Fibroblast of the aortic adventitia (primary cell): ENCODE data around the gene VRK3. TPM values are rescaled to one million over a fixed set of nuclear protein-coding genes. Genes with fewer than 3 reads are reported as not detected.

Source experiments
- DNase-seq: peaks from one replicate; pipeline ENCODE4 v3.0.0-alpha.2; 2010; ENCODE audit warnings: low read depth
- H3K4me3 ChIP-seq: 2 replicates; pipeline ENCODE4 v1.5.1; 2011; ENCODE audit warnings: low read depth, mild to moderate bottlenecking, control low read depth, low read length, moderate library complexity
- total RNA-seq: library from RNA; depleted of rRNA; stranded (reverse); fragments of >200 nt; gene quantifications from 2 replicates; pipeline ENCODE4 v1.2.3, GENCODE V29; 2012; ENCODE audit warnings: low replicate concordance
- TF ChIP-seq, protein P1 (sequence below): IDR thresholded peaks from 2 replicates; pipeline ENCODE4 v1.5.1; 2011; ENCODE audit warnings: mild to moderate bottlenecking, low read length, control low read depth, inconsistent platforms; ENCODE audit not compliant: insufficient read depth

The VRK3 gene
- total RNA-seq, 1 donor = 30.6 TPM

DNA sequence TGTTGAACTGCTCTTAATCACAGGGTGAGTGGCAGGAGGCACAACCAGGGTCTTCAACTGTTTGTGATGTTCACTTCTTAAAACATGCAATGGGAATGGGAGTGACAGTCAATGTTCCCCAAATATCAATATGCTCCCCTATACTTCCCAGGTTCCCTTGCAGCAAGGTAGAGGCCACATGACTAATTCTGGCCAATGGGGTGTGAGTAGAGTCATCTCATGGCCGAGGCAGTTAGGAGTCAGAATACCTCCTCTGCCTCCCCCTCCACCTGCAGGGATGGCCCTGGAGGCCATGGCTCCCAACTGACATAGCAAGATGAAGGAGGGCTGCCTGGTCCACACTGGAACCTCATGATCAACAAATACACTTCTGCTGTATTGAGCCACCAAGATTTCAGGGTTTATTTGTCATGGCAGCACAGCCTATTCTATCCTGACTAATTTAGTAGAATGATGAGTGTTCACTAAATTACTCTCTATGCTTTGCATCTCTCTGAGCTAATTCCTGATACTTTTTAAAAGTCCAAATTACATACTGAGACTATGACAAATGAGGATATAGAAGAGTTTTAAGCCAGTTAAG is 8.9 kb downstream of the VRK3 start:
- no peak overlapping the region for H3K4me3 ChIP-seq
- no peak for DNase-seq
- TF ChIP-seq, protein P1, sequence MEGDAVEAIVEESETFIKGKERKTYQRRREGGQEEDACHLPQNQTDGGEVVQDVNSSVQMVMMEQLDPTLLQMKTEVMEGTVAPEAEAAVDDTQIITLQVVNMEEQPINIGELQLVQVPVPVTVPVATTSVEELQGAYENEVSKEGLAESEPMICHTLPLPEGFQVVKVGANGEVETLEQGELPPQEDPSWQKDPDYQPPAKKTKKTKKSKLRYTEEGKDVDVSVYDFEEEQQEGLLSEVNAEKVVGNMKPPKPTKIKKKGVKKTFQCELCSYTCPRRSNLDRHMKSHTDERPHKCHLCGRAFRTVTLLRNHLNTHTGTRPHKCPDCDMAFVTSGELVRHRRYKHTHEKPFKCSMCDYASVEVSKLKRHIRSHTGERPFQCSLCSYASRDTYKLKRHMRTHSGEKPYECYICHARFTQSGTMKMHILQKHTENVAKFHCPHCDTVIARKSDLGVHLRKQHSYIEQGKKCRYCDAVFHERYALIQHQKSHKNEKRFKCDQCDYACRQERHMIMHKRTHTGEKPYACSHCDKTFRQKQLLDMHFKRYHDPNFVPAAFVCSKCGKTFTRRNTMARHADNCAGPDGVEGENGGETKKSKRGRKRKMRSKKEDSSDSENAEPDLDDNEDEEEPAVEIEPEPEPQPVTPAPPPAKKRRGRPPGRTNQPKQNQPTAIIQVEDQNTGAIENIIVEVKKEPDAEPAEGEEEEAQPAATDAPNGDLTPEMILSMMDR = no peak

DNA sequence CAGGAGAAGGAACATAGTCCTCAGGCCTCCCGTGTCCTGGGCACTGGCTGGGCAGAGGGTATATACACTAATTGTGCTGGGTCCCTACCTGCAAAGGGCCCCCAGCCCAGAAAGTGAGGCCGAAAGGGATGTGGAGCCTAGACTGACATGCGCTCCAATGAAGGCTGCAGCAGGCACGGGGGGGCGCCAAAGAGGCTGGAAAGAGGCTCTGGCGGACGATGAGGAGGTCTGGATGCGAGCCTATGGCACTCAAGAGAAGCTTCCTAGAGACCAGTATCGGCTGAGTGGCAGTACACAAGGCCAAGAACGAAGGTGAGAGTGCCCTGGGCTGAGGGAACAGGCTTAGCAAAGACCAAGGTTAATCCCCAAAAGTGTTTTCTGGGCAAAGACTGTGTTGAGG is 16.6 kb downstream of the VRK3 start:
- TF ChIP-seq, protein P1 = peak; percentile 17

GRCh38 chr19:50007947-50008346 is 17.2 kb downstream of the VRK3 start:
- H3K4me3 ChIP-seq = no peak overlapping the region
- TF ChIP-seq, protein P1 = no peak
- DNase-seq = no peak

More for the DNA sequence above, 16.6 kb downstream of the VRK3 start:
- H3K4me3 ChIP-seq = no peak overlapping the region
- no peak for DNase-seq

DNA sequence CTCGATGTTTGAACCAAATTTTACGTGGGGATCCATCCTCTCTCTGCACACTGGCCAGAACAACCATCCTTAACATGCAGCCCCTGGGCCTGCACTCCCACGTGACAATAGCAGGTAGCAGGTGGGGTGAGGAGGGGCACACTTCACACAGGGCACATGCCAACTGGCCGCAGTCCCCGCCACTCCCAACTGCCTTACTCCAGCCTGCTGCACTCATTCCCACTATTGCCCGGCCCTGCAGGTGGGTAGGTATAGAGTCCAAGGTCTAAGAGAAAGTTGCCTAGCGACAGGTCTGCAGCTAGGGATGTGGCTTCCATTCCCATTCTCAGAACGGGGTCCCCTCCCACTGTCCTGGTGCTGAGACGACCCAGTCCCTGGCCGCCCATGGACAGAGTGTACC is 18.0 kb downstream of the VRK3 start:
- DNase-seq = no peak
- no peak overlapping the region for H3K4me3 ChIP-seq
- TF ChIP-seq, protein P1 = no peak

DNA sequence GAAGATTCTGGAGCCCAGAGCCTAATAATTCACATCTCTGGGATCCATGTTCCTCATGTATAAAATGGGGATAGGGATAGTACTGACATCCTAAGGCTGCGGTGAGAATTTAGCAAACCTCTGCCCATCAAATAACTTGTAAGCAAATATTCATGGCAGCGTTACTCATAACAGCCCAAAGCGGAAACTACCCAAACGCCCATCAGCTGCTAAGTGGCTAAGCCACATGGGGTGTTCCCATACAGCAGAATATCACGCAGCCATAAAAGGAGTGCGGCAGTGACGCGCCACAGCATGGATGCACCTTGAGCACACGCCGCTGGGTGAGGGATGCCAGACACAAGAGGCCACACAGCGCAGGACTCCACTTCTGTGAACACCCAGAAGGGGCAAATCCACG is 19.7 kb downstream of the VRK3 start:
- TF ChIP-seq, protein P1 = no peak
- H3K4me3 ChIP-seq = no peak overlapping the region
- no peak for DNase-seq

GRCh38 chr19:50003810-50004419 is 21.3 kb downstream of the VRK3 start:
- TF ChIP-seq, protein P1 = no peak
- peak overlapping the region; percentile 5 for H3K4me3 ChIP-seq
- DNase-seq = peak; percentile 98
